GM08714 (cell line): ENCODE measurements around the gene CCDC88C.

Experiments
- H3K4me3 ChIP-seq: fragments of 200-500 bp; sonication (Bioruptor generic); 2 replicates; pipeline ENCODE4 v1.5.1; 2014; ENCODE audit warnings: mild to moderate bottlenecking, low read length, inconsistent platforms
- ZNF274 ChIP-seq: IDR thresholded peaks from 2 replicates; pipeline ENCODE4 v1.6.1; 2012; ENCODE audit warnings: mild to moderate bottlenecking, low read depth, low read length

Gene CCDC88C

GRCh38 chr14:91286530-91286937 lies 131.1 kb downstream of the CCDC88C start:
- H3K4me3 ChIP-seq: no peak overlapping the region
- no peak for TF ChIP-seq ZNF274

GRCh38 chr14:91284791-91285548 lies 132.7 kb downstream of the CCDC88C start:
- no peak for TF ChIP-seq ZNF274
- no peak overlapping the region for H3K4me3 ChIP-seq

GRCh38 chr14:91284146-91284790 lies 133.4 kb downstream of the CCDC88C start:
- TF ChIP-seq ZNF274: no peak
- H3K4me3 ChIP-seq: no peak overlapping the region

GRCh38 chr14:91283666-91284065 lies 134.0 kb downstream of the CCDC88C start:
- H3K4me3 ChIP-seq: no peak overlapping the region
- no peak for TF ChIP-seq ZNF274

- TF ChIP-seq ZNF274: no peak
- no peak overlapping the region for H3K4me3 ChIP-seq
These were observed 134.5 kb downstream of the CCDC88C start for GRCh38 chr14:91282954-91283645.

- no peak overlapping the region for H3K4me3 ChIP-seq
- no peak for TF ChIP-seq ZNF274
These were observed 136.3 kb downstream of the CCDC88C start for GRCh38 chr14:91281346-91281745.

GRCh38 chr14:91280129-91280528 lies 137.5 kb downstream of the CCDC88C start:
- no peak overlapping the region for H3K4me3 ChIP-seq
- TF ChIP-seq ZNF274: no peak

GRCh38 chr14:91279354-91279753 lies 138.3 kb downstream of the CCDC88C start:
- TF ChIP-seq ZNF274: no peak
- H3K4me3 ChIP-seq: no peak overlapping the region

GRCh38 chr14:91278383-91278715 lies 139.3 kb downstream of the CCDC88C start:
- TF ChIP-seq ZNF274: no peak

GRCh38 chr14:91277546-91278382 lies 139.9 kb downstream of the CCDC88C start:
- no peak overlapping the region for H3K4me3 ChIP-seq
- TF ChIP-seq ZNF274: no peak

More at GRCh38 chr14:91278383-91278715, 139.3 kb downstream of the CCDC88C start:
- no peak overlapping the region for H3K4me3 ChIP-seq

GRCh38 chr14:91274796-91275195 lies 142.8 kb downstream of the CCDC88C start:
- no peak for TF ChIP-seq ZNF274
- H3K4me3 ChIP-seq: no peak overlapping the region

GRCh38 chr14:91273885-91274273 lies 143.7 kb downstream of the CCDC88C start:
- H3K4me3 ChIP-seq: no peak overlapping the region
- no peak for TF ChIP-seq ZNF274

- no peak for TF ChIP-seq ZNF274
- H3K4me3 ChIP-seq: no peak overlapping the region
These were observed 144.2 kb downstream of the CCDC88C start for GRCh38 chr14:91273273-91273884.

- no peak for TF ChIP-seq ZNF274
- no peak overlapping the region for H3K4me3 ChIP-seq
These were observed 145.0 kb downstream of the CCDC88C start for GRCh38 chr14:91272341-91273272.
